Measurements from ENCODE around the gene OR10V1. TPM values are rescaled to one million over a fixed set of nuclear protein-coding genes. Genes with fewer than 3 reads are reported as not detected.

The OR10V1 gene
- total and polyA plus RNA-seq, 3 donors from 2014 or later, result 0.39 TPM; not detected in 2

GRCh38 chr11:59724066-59724465 is 10.4 kb upstream of the OR10V1 start:
- 85 to 93% methylated on average over 3 of the region's 3 CpGs for WGBS, 2 donors
- H3K9me3 ChIP-seq, result no peaks in the 10 kb centered on the region
- no peak overlapping the region for H3K27ac ChIP-seq
- no peaks in the 10 kb centered on the region for H3K36me3 ChIP-seq (ENCODE audit: low read depth, missing control alignments)
- intact Hi-C loops (cut with DNase I; ENCODE audit: low total_unique reads), result no loop called here
- H3K27me3 ChIP-seq, result no peaks in the 10 kb centered on the region
- DNase-seq, result no peak
- no peak for TF ChIP-seq CTCF (IDR thresholded peaks at IDR 0.05)
- no peak for TF ChIP-seq POLR2A (IDR thresholded peaks at IDR 0.05)
- H3K4me1 ChIP-seq, result no peaks in the 10 kb centered on the region
- no peak overlapping the region for H3K4me3 ChIP-seq

- H3K4me1 ChIP-seq, result no peaks in the 10 kb centered on the region
- WGBS, 2 donors, result 89 to 90% methylated on average over 2 of the region's 2 CpGs
- H3K9me3 ChIP-seq, result no peaks in the 10 kb centered on the region
- intact Hi-C loops (cut with DNase I; ENCODE audit: low total_unique reads), result no loop called here
- H3K36me3 ChIP-seq (ENCODE audit: low read depth, missing control alignments), result no peaks in the 10 kb centered on the region
- no peak overlapping the region for H3K27ac ChIP-seq
- H3K27me3 ChIP-seq, result no peaks in the 10 kb centered on the region
- no peak overlapping the region for H3K4me3 ChIP-seq
- TF ChIP-seq CTCF (IDR thresholded peaks at IDR 0.05), result no peak
- TF ChIP-seq POLR2A (IDR thresholded peaks at IDR 0.05), result no peak
- no peak for DNase-seq
Measured at GRCh38 chr11:59719556-59719955, 5.9 kb upstream of the OR10V1 start.

- no peaks in the 10 kb centered on the region for H3K9me3 ChIP-seq
- intact Hi-C loops (cut with DNase I; ENCODE audit: low total_unique reads), result no loop called here
- H3K4me3 ChIP-seq, result no peak overlapping the region
- WGBS, 2 donors, result 56 to 78% methylated on average over 3 of the region's 3 CpGs
- H3K27ac ChIP-seq, result no peak overlapping the region
- DNase-seq, result no peak
- no peak for TF ChIP-seq CTCF (IDR thresholded peaks at IDR 0.05)
- no peaks in the 10 kb centered on the region for H3K36me3 ChIP-seq (ENCODE audit: low read depth, missing control alignments)
- H3K4me1 ChIP-seq, result no peaks in the 10 kb centered on the region
- H3K27me3 ChIP-seq, result no peaks in the 10 kb centered on the region
Measured at GRCh38 chr11:59716051-59716450, 2.4 kb upstream of the OR10V1 start.

GRCh38 chr11:59710136-59710847 is 3.4 kb downstream of the OR10V1 start:
- H3K36me3 ChIP-seq (ENCODE audit: low read depth, missing control alignments), result no peaks in the 10 kb centered on the region
- 82 to 84% methylated on average over 3 of the region's 3 CpGs for WGBS, 2 donors
- H3K9me3 ChIP-seq, result no peaks in the 10 kb centered on the region
- no peak overlapping the region for H3K27ac ChIP-seq
- TF ChIP-seq CTCF (IDR thresholded peaks at IDR 0.05) (no peak), POLR2A (IDR thresholded peaks at IDR 0.05) (no peak)
- no peaks in the 10 kb centered on the region for H3K4me1 ChIP-seq
- H3K27me3 ChIP-seq, result no peaks in the 10 kb centered on the region
- no peak for DNase-seq
- intact Hi-C loops (cut with DNase I; ENCODE audit: low total_unique reads), result no loop called here
- H3K4me3 ChIP-seq, result no peak overlapping the region

- no peaks in the 10 kb centered on the region for H3K36me3 ChIP-seq (ENCODE audit: low read depth, missing control alignments)
- WGBS, 2 donors, result 67% methylated on average over 1 of the region's 1 CpG
- no peak for TF ChIP-seq POLR2A (IDR thresholded peaks at IDR 0.05)
- no peak for TF ChIP-seq CTCF (IDR thresholded peaks at IDR 0.05)
- no peaks in the 10 kb centered on the region for H3K4me1 ChIP-seq
- no peak overlapping the region for H3K27ac ChIP-seq
- intact Hi-C loops (cut with DNase I; ENCODE audit: low total_unique reads), result no loop called here
- H3K4me3 ChIP-seq, result no peak overlapping the region
- no peaks in the 10 kb centered on the region for H3K27me3 ChIP-seq
- DNase-seq, result no peak
- no peaks in the 10 kb centered on the region for H3K9me3 ChIP-seq
Measured at GRCh38 chr11:59708537-59708936, 5.1 kb downstream of the OR10V1 start.

Measured in testis (tissue), 3 donors.